ENCODE measurements around the gene JCAD.

Gene JCAD

GRCh38 chr10:30099101-30099500 lies 39.7 kb upstream of the JCAD start:
- no peak for TF ChIP-seq TAF1 (IDR thresholded peaks at IDR 0.05; ENCODE audit: borderline replicate concordance, insufficient read depth, low read length)
- TF ChIP-seq FOXP2 (optimal IDR thresholded peaks at IDR 0.05; ENCODE audit: borderline replicate concordance, extremely low read depth, extremely low read length, insufficient read depth): no peak
- no peak for TF ChIP-seq POLR2AphosphoS5 (IDR thresholded peaks at IDR 0.05; ENCODE audit: low read depth, low read length)
- TF ChIP-seq SIN3A (IDR thresholded peaks at IDR 0.05; ENCODE audit: borderline replicate concordance, insufficient read depth, low read length): no peak
- TF ChIP-seq, protein P1, sequence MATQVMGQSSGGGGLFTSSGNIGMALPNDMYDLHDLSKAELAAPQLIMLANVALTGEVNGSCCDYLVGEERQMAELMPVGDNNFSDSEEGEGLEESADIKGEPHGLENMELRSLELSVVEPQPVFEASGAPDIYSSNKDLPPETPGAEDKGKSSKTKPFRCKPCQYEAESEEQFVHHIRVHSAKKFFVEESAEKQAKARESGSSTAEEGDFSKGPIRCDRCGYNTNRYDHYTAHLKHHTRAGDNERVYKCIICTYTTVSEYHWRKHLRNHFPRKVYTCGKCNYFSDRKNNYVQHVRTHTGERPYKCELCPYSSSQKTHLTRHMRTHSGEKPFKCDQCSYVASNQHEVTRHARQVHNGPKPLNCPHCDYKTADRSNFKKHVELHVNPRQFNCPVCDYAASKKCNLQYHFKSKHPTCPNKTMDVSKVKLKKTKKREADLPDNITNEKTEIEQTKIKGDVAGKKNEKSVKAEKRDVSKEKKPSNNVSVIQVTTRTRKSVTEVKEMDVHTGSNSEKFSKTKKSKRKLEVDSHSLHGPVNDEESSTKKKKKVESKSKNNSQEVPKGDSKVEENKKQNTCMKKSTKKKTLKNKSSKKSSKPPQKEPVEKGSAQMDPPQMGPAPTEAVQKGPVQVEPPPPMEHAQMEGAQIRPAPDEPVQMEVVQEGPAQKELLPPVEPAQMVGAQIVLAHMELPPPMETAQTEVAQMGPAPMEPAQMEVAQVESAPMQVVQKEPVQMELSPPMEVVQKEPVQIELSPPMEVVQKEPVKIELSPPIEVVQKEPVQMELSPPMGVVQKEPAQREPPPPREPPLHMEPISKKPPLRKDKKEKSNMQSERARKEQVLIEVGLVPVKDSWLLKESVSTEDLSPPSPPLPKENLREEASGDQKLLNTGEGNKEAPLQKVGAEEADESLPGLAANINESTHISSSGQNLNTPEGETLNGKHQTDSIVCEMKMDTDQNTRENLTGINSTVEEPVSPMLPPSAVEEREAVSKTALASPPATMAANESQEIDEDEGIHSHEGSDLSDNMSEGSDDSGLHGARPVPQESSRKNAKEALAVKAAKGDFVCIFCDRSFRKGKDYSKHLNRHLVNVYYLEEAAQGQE (IDR thresholded peaks at IDR 0.05; ENCODE audit: insufficient read depth in 1 of 2, low read depth in 2 of 2, low read length in 2 of 2): no peak

DNA sequence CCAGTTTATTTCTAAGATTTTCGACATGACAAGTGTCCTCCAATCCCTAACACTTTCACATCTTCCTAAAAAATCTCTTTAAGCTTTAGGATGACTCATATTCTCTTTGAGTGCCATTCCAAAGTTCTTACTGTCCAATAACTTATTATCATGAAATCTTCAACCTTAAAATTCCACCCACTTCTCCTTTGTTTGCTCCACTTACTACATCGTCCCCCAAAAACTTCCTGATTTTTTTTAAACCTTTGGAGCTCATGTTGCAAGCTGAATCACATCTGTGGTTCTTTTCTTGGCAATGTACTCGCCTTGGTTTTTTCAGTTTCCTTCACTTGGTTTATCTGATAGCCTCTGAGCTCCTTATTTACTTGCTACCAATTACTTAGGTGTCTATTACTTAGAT lies 39.2 kb upstream of the JCAD start:
- TF ChIP-seq SIN3A (IDR thresholded peaks at IDR 0.05; ENCODE audit: borderline replicate concordance, insufficient read depth, low read length) (no peak), POLR2AphosphoS5 (IDR thresholded peaks at IDR 0.05; ENCODE audit: low read depth, low read length) (no peak), FOXP2 (optimal IDR thresholded peaks at IDR 0.05; ENCODE audit: borderline replicate concordance, extremely low read depth, extremely low read length, insufficient read depth) (no peak), TAF1 (IDR thresholded peaks at IDR 0.05; ENCODE audit: borderline replicate concordance, insufficient read depth, low read length) (no peak)
- TF ChIP-seq, protein P1 (IDR thresholded peaks at IDR 0.05; ENCODE audit: insufficient read depth in 1 of 2, low read depth in 2 of 2, low read length in 2 of 2): no peak

DNA sequence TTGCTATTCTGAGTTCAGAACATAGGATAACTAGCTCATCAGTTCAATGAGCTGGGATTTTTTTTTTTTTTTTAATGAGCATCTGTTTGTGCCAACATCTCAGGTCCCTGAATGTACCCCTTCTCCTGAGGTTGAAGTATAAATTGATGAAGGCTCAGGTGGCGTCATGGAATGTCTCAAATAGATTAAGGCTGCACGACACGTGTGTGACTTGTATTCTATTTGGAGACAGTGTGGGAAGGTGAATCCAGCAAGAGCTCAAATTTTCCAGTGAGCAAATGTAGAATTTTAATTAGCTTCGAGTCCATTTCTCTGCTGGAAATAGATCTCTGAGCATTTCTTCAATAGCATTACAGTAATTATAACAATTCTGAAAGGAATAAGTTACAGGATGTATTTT lies 37.2 kb upstream of the JCAD start:
- no peak for TF ChIP-seq POLR2AphosphoS5 (IDR thresholded peaks at IDR 0.05; ENCODE audit: low read depth, low read length)
- TF ChIP-seq TAF1 (IDR thresholded peaks at IDR 0.05; ENCODE audit: borderline replicate concordance, insufficient read depth, low read length): no peak
- TF ChIP-seq FOXP2 (optimal IDR thresholded peaks at IDR 0.05; ENCODE audit: borderline replicate concordance, extremely low read depth, extremely low read length, insufficient read depth): no peak
- TF ChIP-seq, protein P1 (IDR thresholded peaks at IDR 0.05; ENCODE audit: insufficient read depth in 1 of 2, low read depth in 2 of 2, low read length in 2 of 2): no peak
- no peak for TF ChIP-seq SIN3A (IDR thresholded peaks at IDR 0.05; ENCODE audit: borderline replicate concordance, insufficient read depth, low read length)

- TF ChIP-seq FOXP2 (optimal IDR thresholded peaks at IDR 0.05; ENCODE audit: borderline replicate concordance, extremely low read depth, extremely low read length, insufficient read depth) (no peak), SIN3A (IDR thresholded peaks at IDR 0.05; ENCODE audit: borderline replicate concordance, insufficient read depth, low read length) (no peak), TAF1 (IDR thresholded peaks at IDR 0.05; ENCODE audit: borderline replicate concordance, insufficient read depth, low read length) (no peak), POLR2AphosphoS5 (IDR thresholded peaks at IDR 0.05; ENCODE audit: low read depth, low read length) (no peak)
- TF ChIP-seq, protein P1 (IDR thresholded peaks at IDR 0.05; ENCODE audit: insufficient read depth in 1 of 2, low read depth in 2 of 2, low read length in 2 of 2): no peak
Measured at GRCh38 chr10:30095631-30096422, 36.4 kb upstream of the JCAD start.
